HCT116 (cell line): Measurements from ENCODE around the gene RNF166. TPM values are rescaled to one million over a fixed set of nuclear protein-coding genes. Genes with fewer than 3 reads are reported as not detected.

ENCODE experiments used
- ATAC-seq: fragments of 200-7000 bp; cut with Tn5 transposase; 2 replicates; pipeline ENCODE4 v1.9.1; 2020; ENCODE audit warnings: mild to moderate bottlenecking, moderate library complexity
- BruUV-seq: library from RNA; stranded (reverse); fragments of 400-500 nt; replicated peaks from 2 replicates; lab custom pipeline; 2021; lab: Mats Ljungman, UMichigan
- CTCF ChIA-PET: fragments of 300-600 bp; sonication (Branson Sonifier 250); formaldehyde crosslinking; loops from one replicate; lab custom pipeline; 2021; ENCODE audit warnings: antibody characterized with exemption; lab: Charles Lee
- POLR2A ChIA-PET: fragments of 300-600, 350-600 bp; sonication (Branson Sonifier 250); formaldehyde crosslinking; loops from one replicate; lab custom pipeline; 2021; ENCODE audit warnings: antibody characterized with exemption; lab: Charles Lee
- RAD21 ChIA-PET, 2 experiments: fragments of 300-600 bp; sonication (Branson Sonifier 250); formaldehyde crosslinking; loops; one replicate each; lab custom pipeline; 2023; ENCODE audit warnings: low total read pairs in 2 of 2; ENCODE audit not compliant: uncharacterized antibody in 2 of 2, unreplicated experiment in 2 of 2, low non-redundant PET in 1 of 2; lab: Charles Lee
- DNase-seq: peaks from one replicate; pipeline ENCODE4 v3.0.0-alpha.2; 2010; ENCODE audit warnings: low read depth, low spot score
- H2AFZ ChIP-seq: fragments of 200-600 bp; shearing (Covaris generic), sonication (generic); 2 replicates; pipeline ENCODE4 v1.6.1; 2017; ENCODE audit warnings: low read depth, mixed run types, mixed read lengths, antibody characterized with exemption, low read length; ENCODE audit not compliant: poor library complexity, severe bottlenecking
- H3K27ac ChIP-seq: 2 replicates; pipeline ENCODE4 v1.5.1; 2012; ENCODE audit warnings: low read depth, low read length
- H3K27me3 ChIP-seq: fragments of 200-600 bp; sonication (generic); 2 replicates; pipeline ENCODE4 v1.6.1; 2016; ENCODE audit warnings: mixed run types, low read length, mixed read lengths; ENCODE audit not compliant: insufficient read depth
- H3K36me3 ChIP-seq, 2 experiments: fragments of 200-500 bp in 1 of 2; fragments of 200-600 bp in 1 of 2; sonication (Bioruptor generic) in 1 of 2; sonication (generic) in 1 of 2; 2 replicates each; pipeline versions ENCODE4 v1.5.1 to v1.6.1; 2014 to 2016; ENCODE audit warnings: low read length in 2 of 2, inconsistent platforms in 1 of 2, mixed read lengths in 1 of 2, mixed run types in 1 of 2; ENCODE audit not compliant: insufficient read depth in 2 of 2, control insufficient read depth in 1 of 2
- H3K4me1 ChIP-seq, 2 experiments: fragments of 200-600 bp in 1 of 2; sonication (generic) in 1 of 2; 2 replicates each; pipeline versions ENCODE4 v1.5.1 to v1.6.1; 2012 to 2017; ENCODE audit warnings: low read length in 2 of 2, inconsistent platforms in 1 of 2, mild to moderate bottlenecking in 1 of 2, mixed read lengths in 1 of 2, mixed run types in 1 of 2, moderate library complexity in 1 of 2; ENCODE audit not compliant: insufficient read depth in 2 of 2, control insufficient read depth in 1 of 2
- H3K4me2 ChIP-seq: fragments of 200-600 bp; sonication (generic); 2 replicates; pipeline ENCODE4 v1.6.1; 2017; ENCODE audit warnings: mixed run types, low read length, mixed read lengths
- H3K4me3 ChIP-seq, 2 experiments: fragments of 200-600 bp in 1 of 2; sonication (generic) in 1 of 2; replicated peaks in 1 of 2; 2 replicates each; pipeline ENCODE4 v1.5.1; 2011 to 2016; ENCODE audit warnings: low read length in 2 of 2, control low read depth in 1 of 2, low read depth in 1 of 2, mild to moderate bottlenecking in 1 of 2, mixed read lengths in 1 of 2, mixed run types in 1 of 2
- H3K79me2 ChIP-seq: fragments of 200-600 bp; sonication (generic); 2 replicates; pipeline ENCODE4 v1.6.1; 2017; ENCODE audit warnings: mild to moderate bottlenecking, mixed run types, low read length, moderate library complexity, mixed read lengths; ENCODE audit not compliant: insufficient read depth
- H3K9ac ChIP-seq: fragments of 200-600 bp; sonication (generic); 2 replicates; pipeline ENCODE4 v1.6.1; 2016; ENCODE audit warnings: low read length, mixed read lengths
- H3K9me2 ChIP-seq: fragments of 200-600 bp; sonication (generic), shearing (Covaris generic); 2 replicates; pipeline ENCODE4 v1.6.1; 2017; ENCODE audit warnings: mixed run types, mild to moderate bottlenecking, moderate library complexity; ENCODE audit not compliant: insufficient read depth
- H3K9me3 ChIP-seq, 2 experiments: fragments of 200-500 bp in 1 of 2; fragments of 200-600 bp in 1 of 2; sonication (Bioruptor generic) in 1 of 2; sonication (generic) in 1 of 2; 2 replicates each; pipeline ENCODE4 v1.6.1; 2014 to 2017; ENCODE audit warnings: low read length in 2 of 2, mixed read lengths in 2 of 2, inconsistent platforms in 1 of 2, low read depth in 1 of 2, mild to moderate bottlenecking in 1 of 2, mixed run types in 1 of 2, moderate library complexity in 1 of 2; ENCODE audit not compliant: control insufficient read depth in 1 of 2, insufficient read depth in 1 of 2
- H4K20me1 ChIP-seq: fragments of 200-600 bp; sonication (generic), shearing (Covaris generic); 2 replicates; pipeline ENCODE4 v1.6.1; 2017; ENCODE audit warnings: mixed run types, mild to moderate bottlenecking, moderate library complexity; ENCODE audit not compliant: insufficient read depth
- ATF3 ChIP-seq: IDR thresholded peaks from 2 replicates; pipeline ENCODE4 v1.6.1; 2012
- CBX3 ChIP-seq: IDR thresholded peaks from 2 replicates; pipeline ENCODE4 v1.6.1; 2012; ENCODE audit warnings: low read depth
- CEBPB ChIP-seq: IDR thresholded peaks from 2 replicates; pipeline ENCODE4 v1.6.1; 2012; ENCODE audit warnings: low read depth
- EGR1 ChIP-seq: IDR thresholded peaks from 2 replicates; pipeline ENCODE4 v1.6.1; 2012; ENCODE audit warnings: low read depth
- ELF1 ChIP-seq: IDR thresholded peaks from 2 replicates; pipeline ENCODE4 v1.6.1; 2012; ENCODE audit warnings: low read depth, borderline replicate concordance
- EZH2 ChIP-seq: fragments of 200-600 bp; sonication (generic); IDR thresholded peaks from 2 replicates; pipeline ENCODE4 v1.6.1; 2017; ENCODE audit warnings: antibody characterized with exemption, mixed run types
- FOSL1 ChIP-seq: IDR thresholded peaks from 2 replicates; pipeline ENCODE4 v1.6.1; 2012; ENCODE audit warnings: low read depth
- JUND ChIP-seq: IDR thresholded peaks from 2 replicates; pipeline ENCODE4 v1.6.1; 2012
- MAX ChIP-seq: IDR thresholded peaks from 2 replicates; pipeline ENCODE4 v1.6.1; 2012
- POLR2A ChIP-seq: IDR thresholded peaks from 2 replicates; pipeline ENCODE4 v1.7.0; 2011; ENCODE audit warnings: borderline replicate concordance; ENCODE audit not compliant: insufficient read depth, insufficient read length; ENCODE audit errors: extremely low read depth
- POLR2AphosphoS5 ChIP-seq: IDR thresholded peaks from 2 replicates; pipeline ENCODE4 v1.6.1; 2011; ENCODE audit warnings: mild to moderate bottlenecking, low read depth, low read length, moderate library complexity
- RAD21 ChIP-seq: IDR thresholded peaks from 2 replicates; pipeline ENCODE4 v1.6.1; 2012; ENCODE audit warnings: low read depth, mild to moderate bottlenecking
- SIN3A ChIP-seq: IDR thresholded peaks from 2 replicates; pipeline ENCODE4 v1.6.1; 2012; ENCODE audit warnings: low read depth
- SP1 ChIP-seq: IDR thresholded peaks from 2 replicates; pipeline ENCODE4 v1.6.1; 2012; ENCODE audit warnings: low read depth
- SRF ChIP-seq: IDR thresholded peaks from 2 replicates; pipeline ENCODE4 v1.6.1; 2012; ENCODE audit warnings: low read depth
- YY1 ChIP-seq: IDR thresholded peaks from 2 replicates; pipeline ENCODE4 v1.6.1; 2011; ENCODE audit warnings: low read length, low read depth, moderate library complexity, mild to moderate bottlenecking; ENCODE audit not compliant: insufficient replicate concordance; ENCODE audit errors: extremely low read depth
- ZBTB33 ChIP-seq: IDR thresholded peaks from 2 replicates; pipeline ENCODE4 v1.6.1; 2011; ENCODE audit warnings: mild to moderate bottlenecking, low read length, moderate library complexity; ENCODE audit not compliant: insufficient replicate concordance; ENCODE audit errors: extremely low read depth
- ZFX ChIP-seq: fragments of 450-650 bp; IDR thresholded peaks from 2 replicates; pipeline ENCODE4 v1.6.1; 2017
- ZNF274 ChIP-seq: fragments of 200-500 bp; sonication (Bioruptor generic); IDR thresholded peaks from 2 replicates; pipeline ENCODE4 v1.6.1; 2014; ENCODE audit warnings: mild to moderate bottlenecking, low read depth, low read length, inconsistent platforms
- intact Hi-C: fragments of 100-400 bp; cut with micrococcal nuclease; formaldehyde crosslinking; loops from 2 replicates; pipeline ENCODE4 v1.10.0; 2022
- total RNA-seq: library from RNA; stranded (reverse); gene quantifications from one replicate; pipeline ENCODE4 v1.2.1, GENCODE V29; 2021; ENCODE audit not compliant: unreplicated experiment
- TF ChIP-seq, protein P1 (sequence below), 3 experiments: fragments of 200-600 bp in 1 of 3; sonication (generic) in 1 of 3; IDR thresholded peaks in 2 of 3; conservative IDR thresholded peaks in 1 of 3; 2 replicates each; pipeline ENCODE4 v1.5.1; 2012 to 2017; ENCODE audit warnings: low read depth in 2 of 3, low read length in 2 of 3, antibody characterized with exemption in 1 of 3, borderline replicate concordance in 1 of 3, control low read depth in 1 of 3, mild to moderate bottlenecking in 1 of 3, mixed read lengths in 1 of 3, mixed run types in 1 of 3, moderate library complexity in 1 of 3; ENCODE audit not compliant: insufficient read depth in 1 of 3

RNF166 gene
- total RNA-seq, 1 experiment from 2014 or later, result 39.4 TPM

DNA sequence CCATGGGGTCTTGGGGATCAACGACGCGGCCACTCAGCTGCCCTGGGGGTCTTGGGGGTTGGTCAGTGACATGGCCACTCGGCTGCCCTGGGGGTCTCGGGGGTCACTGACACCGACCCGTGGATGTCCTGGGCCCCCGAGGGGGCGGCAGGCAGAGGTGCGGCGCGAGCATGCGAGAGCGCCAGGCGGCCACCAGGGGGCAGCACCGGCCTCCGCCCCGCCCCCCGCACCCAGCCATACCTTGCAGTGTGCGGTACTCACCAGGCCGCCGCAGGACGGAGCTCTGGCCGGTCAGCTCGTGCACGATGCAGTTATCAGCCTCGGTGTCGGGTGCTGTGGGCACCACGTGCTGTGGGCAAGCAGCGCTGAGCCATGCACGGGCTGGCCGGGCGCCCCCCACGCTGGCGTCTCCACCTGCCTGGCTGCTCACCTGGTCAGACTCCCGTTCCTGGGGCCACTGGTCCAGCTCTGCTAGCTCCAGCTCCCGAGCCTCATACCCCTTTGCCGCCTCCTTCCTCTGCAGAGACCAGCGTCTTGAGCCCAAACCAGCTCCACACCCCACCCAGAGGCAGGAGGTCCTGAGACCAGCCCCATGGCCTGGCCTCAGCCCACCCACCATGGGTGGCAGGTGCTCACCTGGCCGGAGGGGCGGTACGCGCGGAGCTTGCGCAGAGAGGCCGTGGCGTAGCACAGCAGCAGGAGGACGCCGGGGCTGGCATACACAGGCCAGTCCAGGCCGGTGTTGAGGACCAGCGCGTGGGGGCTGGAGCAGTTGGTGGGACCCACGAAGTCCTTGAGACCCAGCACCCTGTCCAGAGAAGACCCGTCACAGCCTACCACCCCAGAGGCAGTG lies 31.3 kb upstream of the RNF166 start:
- H3K9ac ChIP-seq, result no peak overlapping the region
- ATAC-seq (peak; percentile 90), DNase-seq (peak; percentile 48)
- ChIA-PET RAD21 (interaction anchor here (0.6 to 1.1 kb wide), 7 partner anchors 33 to 480 kb away, joined by 3 to 4 read pairs (median 3); partner anchors contain the start of genes PIEZO1 (in 2 of the 2) and ZNF778 (in 1 of the 2)), POLR2A (interaction anchor here (0.5 to 1.2 kb wide), 5 partner anchors 42 to 120 kb away, joined by 3 to 5 read pairs (median 4); partner anchors contain the start of genes APRT and PIEZO1), CTCF (interaction anchor here (0.5 to 2.2 kb wide), 48 partner anchors 8 to 969 kb away, joined by 3 to 59 read pairs (median 5); partner anchors contain the start of genes APRT, CDH15, GALNS and MVD)
- BruUV-seq, result no TSS peak
- intact Hi-C loops, result loop anchor here (1.0 to 5.0 kb wide), 4 partner anchors 45 to 480 kb away; partner anchors contain the start of genes CDT1 and ZNF778
- H3K9me2 ChIP-seq, result no peaks in the 10 kb centered on the region
- no peaks in the 10 kb centered on the region for H3K9me3 ChIP-seq
- H3K79me2 ChIP-seq, result peaks cover 21% of the 10 kb centered on the region; the same call in 1 of the 2 replicates
- no peak overlapping the region for H3K4me2 ChIP-seq
- peaks cover 0 to 5% of the 10 kb centered on the region in 2 experiments; a peak in 1 of 4 replicates for H3K4me1 ChIP-seq
- H3K27ac ChIP-seq, result peak overlapping the region; percentile 58; the same call in 1 of the 2 replicates
- no peak overlapping the region for H3K4me3 ChIP-seq
- no peaks in the 10 kb centered on the region for H4K20me1 ChIP-seq
- H2AFZ ChIP-seq, result no peak overlapping the region
- H3K36me3 ChIP-seq, result peaks cover 19 to 58% of the 10 kb centered on the region in 2 experiments; a peak in 3 of 4 replicates
- no peaks in the 10 kb centered on the region for H3K27me3 ChIP-seq
- TF ChIP-seq POLR2A (no peak), SRF (no peak; the same call in 1 of the 2 replicates), CEBPB (no peak), YY1 (peak; percentile 55), RAD21 (peak; percentile 79), EGR1 (no peak), SIN3A (no peak), POLR2AphosphoS5 (peak; percentile 39; the same call in 1 of the 2 replicates), EZH2 (no peak), MAX (peak; percentile 98), ELF1 (no peak), ATF3 (no peak), FOSL1 (no peak), ZNF274 (no peak), ZBTB33 (no peak), CBX3 (no peak), ZFX (no peak), SP1 (no peak), JUND (no peak)
- TF ChIP-seq, protein P1, sequence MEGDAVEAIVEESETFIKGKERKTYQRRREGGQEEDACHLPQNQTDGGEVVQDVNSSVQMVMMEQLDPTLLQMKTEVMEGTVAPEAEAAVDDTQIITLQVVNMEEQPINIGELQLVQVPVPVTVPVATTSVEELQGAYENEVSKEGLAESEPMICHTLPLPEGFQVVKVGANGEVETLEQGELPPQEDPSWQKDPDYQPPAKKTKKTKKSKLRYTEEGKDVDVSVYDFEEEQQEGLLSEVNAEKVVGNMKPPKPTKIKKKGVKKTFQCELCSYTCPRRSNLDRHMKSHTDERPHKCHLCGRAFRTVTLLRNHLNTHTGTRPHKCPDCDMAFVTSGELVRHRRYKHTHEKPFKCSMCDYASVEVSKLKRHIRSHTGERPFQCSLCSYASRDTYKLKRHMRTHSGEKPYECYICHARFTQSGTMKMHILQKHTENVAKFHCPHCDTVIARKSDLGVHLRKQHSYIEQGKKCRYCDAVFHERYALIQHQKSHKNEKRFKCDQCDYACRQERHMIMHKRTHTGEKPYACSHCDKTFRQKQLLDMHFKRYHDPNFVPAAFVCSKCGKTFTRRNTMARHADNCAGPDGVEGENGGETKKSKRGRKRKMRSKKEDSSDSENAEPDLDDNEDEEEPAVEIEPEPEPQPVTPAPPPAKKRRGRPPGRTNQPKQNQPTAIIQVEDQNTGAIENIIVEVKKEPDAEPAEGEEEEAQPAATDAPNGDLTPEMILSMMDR (IDR thresholded peaks at IDR 0.05 in 2 of 3, conservative IDR thresholded peaks at IDR 0.05 in 1 of 3; ENCODE audit: borderline replicate concordance in 1 of 3, insufficient read depth in 1 of 3, low read depth in 2 of 3, low read length in 2 of 3), result peak; percentile 98 to 99 (median 99)
